ENCODE measurements around the gene DNHD1.

The DNHD1 gene

GRCh38 chr11:6557761-6558674, 60.9 kb downstream of the DNHD1 start:
- DNase-seq (ENCODE audit: low read depth) = no peak
- no peak for TF ChIP-seq CTCF (IDR thresholded peaks at IDR 0.05; ENCODE audit: low read depth, low read length, missing control alignments)
- H3K4me3 ChIP-seq (ENCODE audit: low read depth, low read length) = no peak overlapping the region

- TF ChIP-seq CTCF (IDR thresholded peaks at IDR 0.05; ENCODE audit: low read depth, low read length, missing control alignments) = no peak
- DNase-seq (ENCODE audit: low read depth) = no peak
- no peak overlapping the region for H3K4me3 ChIP-seq (ENCODE audit: low read depth, low read length)
Measured at GRCh38 chr11:6559369-6559768, 62.3 kb downstream of the DNHD1 start.

- no peak for TF ChIP-seq CTCF (IDR thresholded peaks at IDR 0.05; ENCODE audit: low read depth, low read length, missing control alignments)
- H3K4me3 ChIP-seq (ENCODE audit: low read depth, low read length) = no peak overlapping the region
- DNase-seq (ENCODE audit: low read depth) = no peak
Measured at GRCh38 chr11:6561288-6561687, 64.2 kb downstream of the DNHD1 start.

- DNase-seq (ENCODE audit: low read depth) = no peak
- no peak overlapping the region for H3K4me3 ChIP-seq (ENCODE audit: low read depth, low read length)
- no peak for TF ChIP-seq CTCF (IDR thresholded peaks at IDR 0.05; ENCODE audit: low read depth, low read length, missing control alignments)
Measured at GRCh38 chr11:6563121-6563619, 66.1 kb downstream of the DNHD1 start.

GRCh38 chr11:6563667-6564066, 66.6 kb downstream of the DNHD1 start:
- no peak for TF ChIP-seq CTCF (IDR thresholded peaks at IDR 0.05; ENCODE audit: low read depth, low read length, missing control alignments)
- no peak for DNase-seq (ENCODE audit: low read depth)
- no peak overlapping the region for H3K4me3 ChIP-seq (ENCODE audit: low read depth, low read length)

GRCh38 chr11:6565325-6565724, 68.2 kb downstream of the DNHD1 start:
- no peak for TF ChIP-seq CTCF (IDR thresholded peaks at IDR 0.05; ENCODE audit: low read depth, low read length, missing control alignments)
- no peak overlapping the region for H3K4me3 ChIP-seq (ENCODE audit: low read depth, low read length)
- no peak for DNase-seq (ENCODE audit: low read depth)
